ENCODE measurements around the gene NTRK1. TPM values are rescaled to one million over a fixed set of nuclear protein-coding genes. Genes with fewer than 3 reads are reported as not detected.

NTRK1 gene
- total and polyA plus RNA-seq, 4 donors = 0.15 to 0.61 (median 0.24) TPM; not detected in 1

GRCh38 chr1:156884560-156885184 is 24.0 kb downstream of the NTRK1 start:
- 63 to 77% methylated on average over 9 to 10 of the region's 10 CpGs for WGBS, 2 donors
- Histone ChIP-seq H3K9me3 (ENCODE audit: control insufficient read depth in 4 of 4, insufficient read depth in 3 of 4, low read length in 3 of 4) (no peaks in the 10 kb centered on the region), H3K27ac (ENCODE audit: low read depth in 1 of 2, low read length in 1 of 2) (no peak overlapping the region), H3K36me3 (ENCODE audit: control insufficient read depth in 4 of 4, insufficient read depth in 4 of 4, low read length in 4 of 4) (no peaks in the 10 kb centered on the region), H3K27me3 (ENCODE audit: control insufficient read depth in 3 of 3, insufficient read depth in 3 of 3, low read length in 2 of 3) (peaks cover 0 to 3% (median 0%) of the 10 kb centered on the region in 3 donors), H3K4me1 (ENCODE audit: control insufficient read depth in 5 of 5, insufficient read depth in 5 of 5, low read length in 5 of 5) (peaks cover 0 to 27% (median 4%) of the 10 kb centered on the region in 5 donors), H3K9ac (ENCODE audit: insufficient read depth in 1 of 2, low read length in 2 of 2) (no peak overlapping the region), H3K4me3 (no peak overlapping the region)
- DNase-seq (peak; percentile 55 to 68 (median 57)), ATAC-seq (ENCODE audit: insufficient read depth, low FRiP score) (no peak)
- no peak for TF ChIP-seq CTCF (IDR thresholded peaks at IDR 0.05; ENCODE audit: control extremely low read depth, extremely low read depth)

GRCh38 chr1:156885314-156885713 is 24.6 kb downstream of the NTRK1 start:
- no peak overlapping the region for H3K27ac ChIP-seq (ENCODE audit: low read depth in 1 of 2, low read length in 1 of 2)
- H3K9me3 ChIP-seq (ENCODE audit: control insufficient read depth in 4 of 4, insufficient read depth in 3 of 4, low read length in 3 of 4) = no peaks in the 10 kb centered on the region
- peaks cover 0 to 27% (median 4%) of the 10 kb centered on the region in 5 donors for H3K4me1 ChIP-seq (ENCODE audit: control insufficient read depth in 5 of 5, insufficient read depth in 5 of 5, low read length in 5 of 5)
- H3K4me3 ChIP-seq = no peak overlapping the region
- ATAC-seq (ENCODE audit: insufficient read depth, low FRiP score) = no peak
- no peak for DNase-seq
- H3K9ac ChIP-seq (ENCODE audit: insufficient read depth in 1 of 2, low read length in 2 of 2) = no peak overlapping the region
- 35 to 44% methylated on average over 1 of the region's 1 CpG for WGBS, 2 donors
- H3K27me3 ChIP-seq (ENCODE audit: control insufficient read depth in 3 of 3, insufficient read depth in 3 of 3, low read length in 2 of 3) = peaks cover 0 to 3% (median 0%) of the 10 kb centered on the region in 3 donors
- no peaks in the 10 kb centered on the region for H3K36me3 ChIP-seq (ENCODE audit: control insufficient read depth in 4 of 4, insufficient read depth in 4 of 4, low read length in 4 of 4)
- TF ChIP-seq CTCF (IDR thresholded peaks at IDR 0.05; ENCODE audit: control extremely low read depth, extremely low read depth) = no peak

- no peak overlapping the region for H3K27ac ChIP-seq (ENCODE audit: low read depth in 1 of 2, low read length in 1 of 2)
- H3K4me3 ChIP-seq = no peak overlapping the region
- H3K36me3 ChIP-seq (ENCODE audit: control insufficient read depth in 4 of 4, insufficient read depth in 4 of 4, low read length in 4 of 4) = no peaks in the 10 kb centered on the region
- ATAC-seq (ENCODE audit: insufficient read depth, low FRiP score) (no peak), DNase-seq (no peak)
- H3K4me1 ChIP-seq (ENCODE audit: control insufficient read depth in 5 of 5, insufficient read depth in 5 of 5, low read length in 5 of 5) = peaks cover 0 to 27% (median 4%) of the 10 kb centered on the region in 5 donors
- no peak for TF ChIP-seq CTCF (IDR thresholded peaks at IDR 0.05; ENCODE audit: control extremely low read depth, extremely low read depth)
- WGBS, 2 donors = 74 to 78% methylated on average over 13 of the region's 13 CpGs
- H3K27me3 ChIP-seq (ENCODE audit: control insufficient read depth in 3 of 3, insufficient read depth in 3 of 3, low read length in 2 of 3) = peaks cover 0 to 3% (median 0%) of the 10 kb centered on the region in 3 donors
- no peak overlapping the region for H3K9ac ChIP-seq (ENCODE audit: insufficient read depth in 1 of 2, low read length in 2 of 2)
- no peaks in the 10 kb centered on the region for H3K9me3 ChIP-seq (ENCODE audit: control insufficient read depth in 4 of 4, insufficient read depth in 3 of 4, low read length in 3 of 4)
Measured at GRCh38 chr1:156885880-156886355, 25.3 kb downstream of the NTRK1 start.

Data from lung (tissue), 12 donors.